Kidney (tissue), 14 donors: Measurements from ENCODE around the gene PACS2. TPM values are rescaled to one million over a fixed set of nuclear protein-coding genes. Genes with fewer than 3 reads are reported as not detected.

Experiments
- DNase-seq, 5 donors: peaks; one replicate each; pipeline ENCODE4 v3.0.0-alpha.2; 2013 to 2020
- FAIRE-seq: peaks from 2 replicates; lab custom pipeline; 2012; peaks lifted over from hg19 to GRCh38; lab: Jason Lieb, UNC
- H3K27ac ChIP-seq, 2 donors: one replicate each; pipeline ENCODE4 v1.7.0; 2013; ENCODE audit warnings: low read depth in 2 of 2, low read length in 2 of 2, inconsistent platforms in 1 of 2
- H3K27me3 ChIP-seq: one replicate; pipeline ENCODE4 v1.7.1; 2013; ENCODE audit warnings: low read length, inconsistent platforms; ENCODE audit not compliant: control insufficient read depth, insufficient read depth
- H3K36me3 ChIP-seq, 3 donors: one replicate each; pipeline versions ENCODE4 v1.7.0 to v1.7.1; 2013; ENCODE audit warnings: low read length in 3 of 3, control low read depth in 1 of 3, inconsistent platforms in 1 of 3; ENCODE audit not compliant: insufficient read depth in 3 of 3, control insufficient read depth in 2 of 3
- H3K4me1 ChIP-seq, 3 donors: one replicate each; pipeline versions ENCODE4 v1.7.0 to v1.7.1; 2013; ENCODE audit warnings: low read length in 3 of 3, inconsistent platforms in 1 of 3, low read depth in 1 of 3; ENCODE audit not compliant: control insufficient read depth in 2 of 3, insufficient read depth in 2 of 3
- H3K4me3 ChIP-seq, 3 donors: one replicate each; pipeline versions ENCODE4 v1.7.0 to v1.8.1; 2013; ENCODE audit warnings: low read length in 3 of 3, control low read depth in 1 of 3, inconsistent platforms in 1 of 3
- H3K9ac ChIP-seq, 3 donors: one replicate each; pipeline versions ENCODE4 v1.7.0 to v1.7.1; 2013; ENCODE audit warnings: low read length in 3 of 3, control low read depth in 1 of 3, inconsistent platforms in 1 of 3
- H3K9me3 ChIP-seq, 3 donors: one replicate each; pipeline versions ENCODE4 v1.7.0 to v1.7.1; 2013; ENCODE audit warnings: low read length in 3 of 3, control low read depth in 1 of 3, inconsistent platforms in 1 of 3; ENCODE audit not compliant: control insufficient read depth in 2 of 3, insufficient read depth in 1 of 3
- CTCF ChIP-seq: IDR thresholded peaks from 3 replicates; pipeline ENCODE4 v1.5.1; 2012; ENCODE audit warnings: mild to moderate bottlenecking, moderate library complexity, borderline replicate concordance; ENCODE audit not compliant: insufficient read depth; ENCODE audit errors: extremely low read depth
- intact Hi-C: fragments of 100-400 bp; cut with DNase I; formaldehyde crosslinking; loops from one replicate; pipeline ENCODE4 v1.11.1; 2022
- polyA plus RNA-seq: library from polyadenylated mRNA; stranded (reverse); fragments of 350-450 nt; fragmentation: Illumina TruSeq; extraction: RNeasy Lipid Tissue Mini Kit (QIAGEN cat#74804); gene quantifications from one replicate; pipeline ENCODE4 v1.2.3, GENCODE V29; 2014; ENCODE audit warnings: low read depth, low replicate concordance; ENCODE audit not compliant: insufficient read depth
- total RNA-seq: library from RNA; stranded (reverse); fragmentation: NEBNext Ultra II Directional; extraction: Animal tissue kit (Norgen Biotek cat#: 25700); gene quantifications from one replicate; pipeline ENCODE4 v1.2.1, GENCODE V29; 2021
- donor health status: control.
- donor health status: control.
- donor health status: control.
- donor health status: control.
- donor health status: control.
- donor health status: DM: yes; HTN: yes; CAD: no.
- donor health status: Normal renal cell carcinoma (clear cell type).

PACS2 gene
- total and polyA plus RNA-seq, 2 donors from 2014 or later: 35.7 to 83.9 TPM

- intact Hi-C loops: no loop called here
- FAIRE-seq: no peak
Measured at GRCh38 chr14:105283899-105284298, 30.6 kb upstream of the PACS2 start.

GRCh38 chr14:105285174-105285573, 29.4 kb upstream of the PACS2 start:
- no peak for DNase-seq
- Histone ChIP-seq H3K9ac (no peak overlapping the region), H3K27me3 (no peaks in the 10 kb centered on the region), H3K36me3 (peaks cover 0 to 13% (median 0%) of the 10 kb centered on the region in 3 donors), H3K27ac (no peak overlapping the region), H3K4me1 (peaks cover 0 to 6% (median 0%) of the 10 kb centered on the region in 3 donors), H3K9me3 (no peaks in the 10 kb centered on the region), H3K4me3 (no peak overlapping the region)
- no peak for TF ChIP-seq CTCF
- intact Hi-C loops: no loop called here
- no peak for FAIRE-seq

More at GRCh38 chr14:105283899-105284298, 30.6 kb upstream of the PACS2 start:
- Histone ChIP-seq H3K9me3 (no peaks in the 10 kb centered on the region), H3K4me3 (no peak overlapping the region), H3K36me3 (peaks cover 0 to 13% (median 0%) of the 10 kb centered on the region in 3 donors), H3K9ac (no peak overlapping the region), H3K27me3 (no peaks in the 10 kb centered on the region), H3K4me1 (peaks cover 0 to 6% (median 0%) of the 10 kb centered on the region in 3 donors), H3K27ac (no peak overlapping the region)
- TF ChIP-seq CTCF: no peak
- DNase-seq: no peak

- Histone ChIP-seq H3K4me1 (peaks cover 0 to 6% (median 0%) of the 10 kb centered on the region in 3 donors), H3K27me3 (no peaks in the 10 kb centered on the region), H3K36me3 (peaks cover 0 to 13% (median 0%) of the 10 kb centered on the region in 3 donors), H3K4me3 (no peak overlapping the region), H3K27ac (no peak overlapping the region), H3K9me3 (no peaks in the 10 kb centered on the region), H3K9ac (no peak overlapping the region)
- TF ChIP-seq CTCF: no peak
- DNase-seq (no peak), FAIRE-seq (no peak)
- intact Hi-C loops: no loop called here
Measured at GRCh38 chr14:105286759-105287144, 27.8 kb upstream of the PACS2 start.
